IMR-90 (cell line): ENCODE data around the gene C10orf105. TPM values are rescaled to one million over a fixed set of nuclear protein-coding genes. Genes with fewer than 3 reads are reported as not detected.

Experiments used
- ATAC-seq: fragments of 200-7000 bp; cut with Tn5 transposase; 2 replicates; pipeline ENCODE4 v1.9.1; 2020; ENCODE audit warnings: low read depth, mild to moderate bottlenecking, moderate library complexity
- BruUV-seq: library from RNA; stranded (reverse); fragments of 400-500 nt; replicated peaks from 2 replicates; lab custom pipeline; 2021; lab: Mats Ljungman, UMichigan
- CTCF ChIA-PET: fragments of 300-600 bp; formaldehyde crosslinking; extraction: SDS; loops from one replicate; lab custom pipeline; 2021; ENCODE audit warnings: antibody characterized with exemption; lab: Yijun Ruan, JAX
- POLR2A ChIA-PET: fragments of 300-600 bp; sonication (Branson Sonifier 250); formaldehyde crosslinking; loops from one replicate; lab custom pipeline; 2022; ENCODE audit warnings: antibody characterized with exemption; ENCODE audit not compliant: unreplicated experiment; lab: Charles Lee
- DNase-seq: peaks from one replicate; pipeline ENCODE4 v3.0.0; 2013
- H2AFZ ChIP-seq: replicated peaks from 2 replicates; pipeline ENCODE3; 2013; ENCODE audit warnings: low read length, mild to moderate bottlenecking; ENCODE audit not compliant: poor library complexity
- H2AK5ac ChIP-seq: 2 replicates; pipeline ENCODE4 v1.6.1; 2013; ENCODE audit warnings: low read depth, low read length, inconsistent platforms
- H2AK9ac ChIP-seq: replicated peaks from 2 replicates; pipeline ENCODE3; 2013; ENCODE audit warnings: mild to moderate bottlenecking, low read depth, low read length, moderate library complexity; ENCODE audit not compliant: poor library complexity
- H2BK120ac ChIP-seq: 2 replicates; pipeline ENCODE4 v1.6.1; 2013; ENCODE audit warnings: low read depth, low read length, inconsistent platforms
- H2BK15ac ChIP-seq: 3 replicates; pipeline ENCODE4 v1.6.1; 2013; ENCODE audit warnings: low read depth, low read length, inconsistent platforms
- H2BK20ac ChIP-seq: 2 replicates; pipeline ENCODE4 v1.6.1; 2013; ENCODE audit warnings: low read depth, mild to moderate bottlenecking, inconsistent platforms, low read length, moderate library complexity
- H2BK5ac ChIP-seq: 2 replicates; pipeline ENCODE4 v1.6.1; 2013; ENCODE audit warnings: mild to moderate bottlenecking, low read depth, low read length, inconsistent platforms; ENCODE audit not compliant: poor library complexity, severe bottlenecking
- H3K14ac ChIP-seq: replicated peaks from 2 replicates; pipeline ENCODE4 v1.6.1; 2013; ENCODE audit warnings: low read depth, low read length, inconsistent platforms
- H3K18ac ChIP-seq: 2 replicates; pipeline ENCODE4 v1.6.1; 2013; ENCODE audit warnings: low read depth, low read length, control low read depth
- H3K23ac ChIP-seq: 2 replicates; pipeline ENCODE4 v1.6.1; 2013; ENCODE audit warnings: low read depth, low read length, inconsistent platforms
- H3K27ac ChIP-seq: 2 replicates; pipeline ENCODE4 v1.5.1; 2013; ENCODE audit warnings: mild to moderate bottlenecking, control low read depth, low read length; ENCODE audit not compliant: insufficient read depth
- H3K27me3 ChIP-seq: 2 replicates; pipeline ENCODE4 v1.6.1; 2013; ENCODE audit warnings: low read length; ENCODE audit not compliant: control insufficient read depth, insufficient read depth
- H3K36me3 ChIP-seq: 2 replicates; pipeline ENCODE4 v1.6.1; 2013; ENCODE audit warnings: low read length, mixed read lengths; ENCODE audit not compliant: control insufficient read depth, insufficient read depth
- H3K4ac ChIP-seq: 2 replicates; pipeline ENCODE4 v1.6.1; 2013; ENCODE audit warnings: low read depth, low read length, inconsistent platforms
- H3K4me1 ChIP-seq: 2 replicates; pipeline ENCODE4 v1.6.1; 2013; ENCODE audit warnings: low read length, mixed read lengths; ENCODE audit not compliant: control insufficient read depth, insufficient read depth
- H3K4me2 ChIP-seq: 2 replicates; pipeline ENCODE4 v1.6.1; 2013; ENCODE audit warnings: low read depth, mild to moderate bottlenecking, control low read depth, low read length, moderate library complexity
- H3K4me3 ChIP-seq: 2 replicates; pipeline ENCODE4 v1.5.1; 2013; ENCODE audit warnings: low read depth, mild to moderate bottlenecking, control low read depth, low read length, moderate library complexity; ENCODE audit not compliant: insufficient read depth
- H3K56ac ChIP-seq: 2 replicates; pipeline ENCODE4 v1.6.1; 2013; ENCODE audit warnings: low read length, inconsistent platforms; ENCODE audit not compliant: insufficient read depth; ENCODE audit errors: extremely low read depth
- H3K79me1 ChIP-seq, 2 experiments: 2 replicates each; pipeline ENCODE4 v1.6.1; 2013; ENCODE audit warnings: low read length in 2 of 2, inconsistent platforms in 1 of 2, low read depth in 1 of 2
- H3K9ac ChIP-seq: 2 replicates; pipeline ENCODE4 v1.6.1; 2013; ENCODE audit warnings: low read depth, low read length, control low read depth
- H3K9me1 ChIP-seq: 2 replicates; pipeline ENCODE4 v1.6.1; 2013; ENCODE audit warnings: low read length, inconsistent platforms; ENCODE audit not compliant: insufficient read depth
- H3K9me3 ChIP-seq: 2 replicates; pipeline ENCODE4 v1.6.1; 2013; ENCODE audit warnings: low read length; ENCODE audit not compliant: control insufficient read depth, insufficient read depth
- H4K20me1 ChIP-seq: 2 replicates; pipeline ENCODE4 v1.6.1; 2013; ENCODE audit warnings: low read length, inconsistent platforms; ENCODE audit not compliant: insufficient read depth
- H4K5ac ChIP-seq: 2 replicates; pipeline ENCODE4 v1.6.1; 2013; ENCODE audit warnings: mild to moderate bottlenecking, low read depth, low read length, control low read depth
- H4K8ac ChIP-seq, 2 experiments: 2 replicates each; pipeline ENCODE4 v1.6.1; 2013; ENCODE audit warnings: low read depth in 2 of 2, low read length in 2 of 2, control low read depth in 1 of 2, inconsistent platforms in 1 of 2
- H4K91ac ChIP-seq: 2 replicates; pipeline ENCODE4 v1.6.1; 2013; ENCODE audit warnings: low read depth, low read length, inconsistent platforms; ENCODE audit not compliant: insufficient read depth
- CEBPB ChIP-seq: IDR thresholded peaks from 2 replicates; pipeline ENCODE4 v1.6.1; 2012; ENCODE audit warnings: low read depth, low read length, improper control_type of control experiment
- WGBS, 2 experiments: methylation state at CpG; one replicate each; pipeline versions ENCODE4 v1.1.5 to v1.1.7; 2013; ENCODE audit warnings: missing lambda C conversion rate in 2 of 2; ENCODE audit not compliant: insufficient read length in 1 of 2; ENCODE audit errors: extremely low coverage in 2 of 2; 5-methylcytosine and 5-hydroxymethylcytosine counted together
- dilution Hi-C: fragments of 300-500 bp; cut with HindIII; formaldehyde crosslinking; loops from one replicate; pipeline ENCODE4 v1.14.3; 2018; ENCODE audit warnings: low sequenced_read_pairs; ENCODE audit not compliant: unreplicated experiment
- in situ Hi-C: fragments of 300-500 bp; cut with MboI; formaldehyde crosslinking; loops from 3 replicates; pipeline ENCODE4 v1.14.3; 2019; ENCODE audit warnings: low sequenced_read_pairs, inconsistent platforms, mixed read lengths
- intact Hi-C: fragments of 100-400 bp; cut with micrococcal nuclease; formaldehyde crosslinking; loops from 2 replicates; pipeline ENCODE4 v1.10.0; 2022
- polyA plus RNA-seq, 3 experiments: library from polyadenylated mRNA; depleted of rRNA; stranded (reverse); fragments of >200 nt; gene quantifications; 2 replicates each; pipeline ENCODE4 v1.2.3, GENCODE V29; 2012; ENCODE audit warnings: low replicate concordance in 1 of 3
- total RNA-seq: library from RNA; depleted of rRNA; stranded (reverse); fragments of >200 nt; gene quantifications from 2 replicates; pipeline ENCODE4 v1.2.3, GENCODE V29; 2012

C10orf105 gene
- total and polyA plus RNA-seq, 2 of the 4 experiments (the other 2 are of a cell fraction) = under 0.01 TPM; not detected in 1

DNA sequence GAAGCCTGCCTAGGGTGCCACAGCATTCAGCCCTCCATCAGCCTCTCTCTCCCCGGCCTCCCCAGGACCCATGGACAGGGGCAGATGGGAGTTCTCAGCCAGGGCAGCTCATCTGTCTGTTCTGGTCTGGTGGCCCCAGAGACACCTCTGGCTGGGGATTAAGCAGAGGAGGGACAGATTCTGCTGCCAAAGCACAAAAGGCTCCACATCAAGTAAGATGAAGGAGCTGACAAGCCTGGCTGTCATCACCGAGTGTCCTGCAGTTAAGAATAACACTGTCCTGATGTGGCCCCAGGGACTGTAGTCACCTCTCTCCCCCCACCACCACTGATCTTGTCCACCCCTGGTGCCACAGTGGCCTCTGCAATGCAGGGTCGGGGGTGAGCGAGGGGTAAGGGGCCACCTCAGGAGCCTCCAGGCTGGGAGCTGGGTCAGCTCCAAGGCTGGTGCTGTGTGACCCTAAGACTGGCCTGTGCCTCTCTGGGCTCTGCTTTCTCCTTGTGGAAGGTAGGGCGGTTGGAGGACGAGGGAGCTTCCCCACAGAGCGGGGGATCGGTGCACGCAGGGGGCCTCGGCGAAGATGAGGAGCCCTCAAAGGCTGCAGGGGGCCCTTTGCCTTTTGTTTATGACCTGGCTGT, 18.7 kb downstream of the C10orf105 start:
- H4K20me1 ChIP-seq = no peaks in the 10 kb centered on the region
- H3K56ac ChIP-seq = no peak overlapping the region
- H3K27me3 ChIP-seq = peaks cover 56% of the 10 kb centered on the region
- H3K4me3 ChIP-seq = no peak overlapping the region
- H3K9me1 ChIP-seq = no peaks in the 10 kb centered on the region
- no peak for DNase-seq
- ChIA-PET CTCF (no interaction called here), POLR2A (no interaction called here)
- intact Hi-C loops = no loop called here
- H2AFZ ChIP-seq = no peak overlapping the region
- H3K36me3 ChIP-seq = no peaks in the 10 kb centered on the region
- H3K79me1 ChIP-seq = no peaks in the 10 kb centered on the region
- ATAC-seq = no peak
- no peak overlapping the region for H2BK15ac ChIP-seq
- no peak for TF ChIP-seq CEBPB
- no peak overlapping the region for H3K27ac ChIP-seq
- H3K4ac ChIP-seq = no peak overlapping the region
- H4K91ac ChIP-seq = no peak overlapping the region
- no peaks in the 10 kb centered on the region for H3K4me1 ChIP-seq
- no peak overlapping the region for H3K4me2 ChIP-seq
- H2AK9ac ChIP-seq = no peak overlapping the region
- no peak overlapping the region for H2BK5ac ChIP-seq
- no peak overlapping the region for H4K8ac ChIP-seq
- H3K18ac ChIP-seq = no peak overlapping the region
- no CpG with 5 or more reads among the region's 11 CpGs for WGBS, 2 experiments
- in situ Hi-C loops = no loop called here
- no peak overlapping the region for H3K9ac ChIP-seq
- dilution Hi-C loops = no loop called here
- no peak overlapping the region for H2BK120ac ChIP-seq
- no peak overlapping the region for H4K5ac ChIP-seq
- H3K23ac ChIP-seq = no peak overlapping the region
- no peaks in the 10 kb centered on the region for H3K9me3 ChIP-seq
- H3K14ac ChIP-seq = no peak overlapping the region
- H2AK5ac ChIP-seq = no peak overlapping the region
- H2BK20ac ChIP-seq = no peak overlapping the region
- BruUV-seq = no TSS peak
